Body of pancreas (tissue), 4 donors: ENCODE results near the gene AQP12B.
"Not testable (repeated sequence)": the region's sequence is repeated elsewhere in the genome, so short reads cannot be mapped to it uniquely, and the experiment has no call there.

Experiments
- POLR2A ChIP-seq, 3 donors: fragments of 450-650 bp; IDR thresholded peaks; one replicate each; pipeline ENCODE4 v1.6.1; 2016; ENCODE audit warnings: antibody characterized with exemption in 3 of 3, mild to moderate bottlenecking in 2 of 3
- TF ChIP-seq, protein P1 (sequence below), 7 experiments: fragments of 450-650 bp in 4 of 7; fragments of 200-600 bp in 3 of 7; sonication (generic) in 3 of 7; IDR thresholded peaks; one replicate each; pipeline ENCODE4 v1.5.1; 2016 to 2019; ENCODE audit warnings: antibody characterized with exemption in 7 of 7

DNA sequence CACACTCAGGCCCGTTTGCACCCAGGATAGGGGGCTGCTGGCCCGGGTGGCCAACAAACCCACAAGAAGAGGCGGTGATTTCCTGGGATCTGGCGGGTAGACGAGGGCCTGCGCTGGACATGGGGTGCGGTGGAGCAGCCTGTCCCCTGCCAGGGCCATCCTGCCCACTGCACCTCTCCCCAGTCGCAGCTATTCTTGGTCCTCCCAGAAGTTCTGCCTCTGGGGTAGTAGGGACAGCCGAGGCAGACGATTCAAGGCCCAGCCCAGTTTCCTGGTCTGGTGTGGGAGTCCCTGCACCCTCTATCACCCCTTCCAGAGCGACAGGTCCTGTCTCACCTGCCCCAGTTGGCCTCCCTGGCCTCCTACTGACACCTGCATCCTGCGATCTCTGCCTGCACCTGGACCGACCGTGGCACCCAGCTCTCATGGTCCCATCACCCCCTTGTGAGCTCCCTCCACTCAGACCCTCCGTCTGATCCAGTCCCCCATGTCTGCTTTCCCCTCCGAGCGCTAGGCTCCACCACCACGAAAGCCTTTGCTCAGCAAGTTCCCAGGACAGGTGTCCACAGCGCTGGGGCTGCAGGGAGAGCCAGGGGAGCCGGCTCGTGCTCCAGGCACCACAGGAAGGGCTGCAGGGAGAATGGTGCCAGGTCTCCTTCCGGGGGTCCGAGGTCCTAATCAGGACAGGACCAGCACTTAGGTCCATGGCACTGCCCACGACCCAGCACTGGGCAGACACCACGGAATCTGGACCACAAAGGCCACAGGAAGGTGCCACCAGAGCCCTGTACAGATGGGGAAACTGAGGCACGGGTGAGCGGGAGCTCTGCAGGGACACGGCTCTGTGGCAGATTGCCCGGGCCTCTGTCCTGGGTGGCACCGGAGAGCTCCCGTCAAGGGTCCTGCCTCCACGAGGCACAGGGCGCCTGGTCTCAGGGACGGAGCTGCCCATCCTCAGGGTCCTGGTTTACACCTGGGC is 10.2 kb upstream of the AQP12B start:
- not testable (repeated sequence) for TF ChIP-seq POLR2A (IDR thresholded peaks at IDR 0.05)
- TF ChIP-seq, protein P1, sequence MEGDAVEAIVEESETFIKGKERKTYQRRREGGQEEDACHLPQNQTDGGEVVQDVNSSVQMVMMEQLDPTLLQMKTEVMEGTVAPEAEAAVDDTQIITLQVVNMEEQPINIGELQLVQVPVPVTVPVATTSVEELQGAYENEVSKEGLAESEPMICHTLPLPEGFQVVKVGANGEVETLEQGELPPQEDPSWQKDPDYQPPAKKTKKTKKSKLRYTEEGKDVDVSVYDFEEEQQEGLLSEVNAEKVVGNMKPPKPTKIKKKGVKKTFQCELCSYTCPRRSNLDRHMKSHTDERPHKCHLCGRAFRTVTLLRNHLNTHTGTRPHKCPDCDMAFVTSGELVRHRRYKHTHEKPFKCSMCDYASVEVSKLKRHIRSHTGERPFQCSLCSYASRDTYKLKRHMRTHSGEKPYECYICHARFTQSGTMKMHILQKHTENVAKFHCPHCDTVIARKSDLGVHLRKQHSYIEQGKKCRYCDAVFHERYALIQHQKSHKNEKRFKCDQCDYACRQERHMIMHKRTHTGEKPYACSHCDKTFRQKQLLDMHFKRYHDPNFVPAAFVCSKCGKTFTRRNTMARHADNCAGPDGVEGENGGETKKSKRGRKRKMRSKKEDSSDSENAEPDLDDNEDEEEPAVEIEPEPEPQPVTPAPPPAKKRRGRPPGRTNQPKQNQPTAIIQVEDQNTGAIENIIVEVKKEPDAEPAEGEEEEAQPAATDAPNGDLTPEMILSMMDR (IDR thresholded peaks at IDR 0.05) = not testable (repeated sequence)
